Stomach (tissue), 9 donors: Measurements from ENCODE around the gene GNB1L. TPM values are rescaled to one million over a fixed set of nuclear protein-coding genes. Genes with fewer than 3 reads are reported as not detected.

ENCODE experiments used
- DNase-seq, 2 donors: peaks; one replicate each; pipeline versions ENCODE4 v3.0.0 to v3.0.0-alpha.2; 2013 to 2019
- H3K27ac ChIP-seq, 5 donors: fragments of 200-600 bp in 4 of 5; sonication (generic) in 4 of 5; one replicate each; pipeline ENCODE4 v1.5.1; 2013 to 2019; ENCODE audit warnings: mild to moderate bottlenecking in 1 of 5, moderate library complexity in 1 of 5
- H3K27me3 ChIP-seq, 3 donors: fragments of 200-600 bp; sonication (generic); one replicate each; pipeline ENCODE4 v1.5.1; 2017 to 2019; ENCODE audit warnings: mixed run types in 1 of 3
- H3K36me3 ChIP-seq, 4 donors: fragments of 200-600 bp; sonication (generic); 1 replicate in 3 of 4; 2 replicates in 1 of 4; pipeline ENCODE4 v1.5.1; 2016 to 2019
- H3K4me1 ChIP-seq, 4 donors: fragments of 200-600 bp; sonication (generic); one replicate each; pipeline ENCODE4 v1.5.1; 2016 to 2019
- H3K4me3 ChIP-seq, 4 donors: fragments of 200-600 bp; sonication (generic) in 3 of 4; one replicate each; pipeline ENCODE4 v1.5.1; 2016 to 2019; ENCODE audit warnings: mild to moderate bottlenecking in 1 of 4
- H3K9me3 ChIP-seq, 4 donors: fragments of 200-600 bp; sonication (generic); one replicate each; pipeline ENCODE4 v1.5.1; 2016 to 2019
- EP300 ChIP-seq: sonication (generic); formaldehyde crosslinking; IDR thresholded peaks from one replicate; pipeline ENCODE4 v1.6.1; 2017; ENCODE audit warnings: antibody characterized with exemption
- POLR2A ChIP-seq, 4 donors: fragments of 450-650 bp; IDR thresholded peaks; one replicate each; pipeline ENCODE4 v1.6.1; 2016; ENCODE audit warnings: antibody characterized with exemption in 4 of 4, control low read depth in 2 of 4, mild to moderate bottlenecking in 1 of 4, moderate library complexity in 1 of 4
- POLR2AphosphoS5 ChIP-seq, 3 donors: sonication (generic); formaldehyde crosslinking; IDR thresholded peaks; one replicate each; pipeline ENCODE4 v1.6.1; 2016; ENCODE audit warnings: antibody characterized with exemption in 3 of 3
- WGBS, 5 donors: extraction: QIAGEN DNeasy Blood & Tissue Kit in 3 of 5; methylation state at CpG; one replicate each; pipeline versions ENCODE4 v1.1.5 to v1.1.7; 2013 to 2018; 5-methylcytosine and 5-hydroxymethylcytosine counted together
- intact Hi-C: fragments of 100-400 bp; cut with DNase I; formaldehyde crosslinking; loops from one replicate; pipeline ENCODE4 v1.15.1; 2023; ENCODE audit warnings: low total_unique reads
- polyA plus RNA-seq, 3 donors: library from polyadenylated mRNA; stranded (reverse); fragments of 200-250 nt; gene quantifications; one replicate each; pipeline ENCODE4 v1.2.3, GENCODE V29; 2013
- total RNA-seq, 5 donors: library from RNA; depleted of rRNA; stranded (reverse); fragments of >200 nt; gene quantifications; one replicate each; pipeline versions ENCODE4 v1.1.0 to v1.2.3, GENCODE V29; 2014 to 2016
- TF ChIP-seq, protein P1 (sequence below), 7 experiments: fragments of 450-650 bp in 4 of 7; fragments of 200-600 bp in 3 of 7; sonication (generic) in 3 of 7; IDR thresholded peaks; one replicate each; pipeline ENCODE4 v1.5.1; 2016 to 2019; ENCODE audit warnings: antibody characterized with exemption in 7 of 7, control low read depth in 2 of 7, mild to moderate bottlenecking in 1 of 7
- donor health status: healthy with polysubstance abuse.
- donor health status: Bipolar disorder and iron deficiency.
- donor health status: healthy.

The GNB1L gene
- total and polyA plus RNA-seq, 8 donors: 0.29 to 6.8 (median 3.1) TPM; not detected in 1

DNA sequence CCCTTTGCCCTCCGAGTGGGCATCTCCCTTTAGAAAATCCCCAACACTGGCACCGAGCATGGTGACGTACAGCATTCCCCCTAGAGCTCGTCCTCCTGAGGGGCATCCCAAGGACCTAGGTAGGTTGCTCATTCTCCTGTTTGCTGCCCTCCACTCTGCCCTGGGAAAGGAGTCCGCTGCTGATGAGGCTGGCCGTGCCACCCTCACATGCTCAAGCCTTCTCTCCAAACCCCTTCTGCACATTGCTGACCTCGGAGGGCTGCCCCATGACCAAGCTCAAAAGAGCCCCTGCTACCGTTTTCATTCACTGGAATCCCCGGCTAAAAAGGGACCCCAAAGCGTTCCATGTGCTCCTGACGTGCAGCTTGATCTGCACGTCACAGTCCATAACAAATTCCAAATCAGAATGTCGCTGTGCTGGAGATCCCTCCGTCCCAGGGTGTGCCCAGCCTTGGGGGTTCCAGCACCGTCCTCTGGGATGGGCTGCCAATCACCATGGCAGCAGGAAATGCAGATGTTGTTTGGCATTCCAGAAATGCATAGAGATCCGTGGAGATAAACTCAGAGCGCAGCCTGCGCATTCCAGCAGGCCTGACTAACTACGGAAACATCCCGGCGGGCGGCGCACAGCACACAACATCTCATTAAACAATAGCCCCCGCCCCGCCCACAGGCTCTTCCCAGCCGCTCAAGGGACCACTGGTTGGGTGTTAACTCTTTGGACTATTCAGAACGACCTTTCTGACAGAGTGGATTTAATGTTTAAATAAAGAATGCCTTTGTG, 26.3 kb upstream of the GNB1L start:
- H3K4me3 ChIP-seq: no peak overlapping the region
- peak overlapping the region in 1 of 5 donors; percentile 47 for H3K27ac ChIP-seq
- no peaks in the 10 kb centered on the region for H3K9me3 ChIP-seq

DNA sequence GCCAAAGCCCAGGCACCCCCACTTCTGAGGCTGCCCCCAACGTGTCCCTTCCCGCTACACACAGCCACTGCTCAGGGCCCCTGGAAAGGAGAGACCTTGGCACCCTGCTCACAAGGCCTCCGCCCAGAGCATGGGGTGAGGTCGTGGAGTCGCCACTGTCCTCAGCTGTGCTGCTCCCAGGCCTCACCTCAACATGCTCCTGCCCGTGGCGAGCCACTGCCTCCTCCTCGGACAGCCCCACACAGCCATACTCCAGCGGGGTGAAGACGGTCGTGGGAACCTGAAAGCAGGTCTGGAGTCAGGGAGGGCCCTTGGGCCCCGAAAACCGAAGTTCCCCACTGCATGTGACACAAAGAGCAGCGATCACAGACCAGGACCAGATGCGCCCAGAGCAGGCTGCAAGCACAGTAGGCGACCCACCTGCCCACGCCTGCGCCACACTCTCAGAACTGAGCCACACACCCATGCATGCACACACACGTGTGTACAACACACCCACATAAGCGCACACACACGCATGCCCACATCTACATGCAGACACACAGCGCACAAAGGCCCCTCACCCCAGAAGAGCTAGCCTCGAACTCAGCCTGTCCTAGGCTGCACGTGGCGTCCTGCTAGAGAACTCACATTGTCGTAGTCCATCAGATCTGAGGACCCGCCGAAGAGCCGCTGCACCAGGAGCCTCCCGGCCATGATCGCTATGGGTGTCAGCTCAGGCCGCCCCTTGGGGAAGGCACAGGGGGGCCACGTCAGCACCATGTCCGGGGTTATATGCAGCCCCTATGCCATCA, 25.5 kb upstream of the GNB1L start:
- H3K27me3 ChIP-seq: no peaks in the 10 kb centered on the region
- H3K4me1 ChIP-seq: peaks cover 9 to 26% (median 17%) of the 10 kb centered on the region in 4 donors
- peaks cover 0 to 52% (median 46%) of the 10 kb centered on the region in 4 donors for H3K36me3 ChIP-seq
- DNase-seq: peak in 1 of 2 donors; percentile 5
- TF ChIP-seq, protein P1, sequence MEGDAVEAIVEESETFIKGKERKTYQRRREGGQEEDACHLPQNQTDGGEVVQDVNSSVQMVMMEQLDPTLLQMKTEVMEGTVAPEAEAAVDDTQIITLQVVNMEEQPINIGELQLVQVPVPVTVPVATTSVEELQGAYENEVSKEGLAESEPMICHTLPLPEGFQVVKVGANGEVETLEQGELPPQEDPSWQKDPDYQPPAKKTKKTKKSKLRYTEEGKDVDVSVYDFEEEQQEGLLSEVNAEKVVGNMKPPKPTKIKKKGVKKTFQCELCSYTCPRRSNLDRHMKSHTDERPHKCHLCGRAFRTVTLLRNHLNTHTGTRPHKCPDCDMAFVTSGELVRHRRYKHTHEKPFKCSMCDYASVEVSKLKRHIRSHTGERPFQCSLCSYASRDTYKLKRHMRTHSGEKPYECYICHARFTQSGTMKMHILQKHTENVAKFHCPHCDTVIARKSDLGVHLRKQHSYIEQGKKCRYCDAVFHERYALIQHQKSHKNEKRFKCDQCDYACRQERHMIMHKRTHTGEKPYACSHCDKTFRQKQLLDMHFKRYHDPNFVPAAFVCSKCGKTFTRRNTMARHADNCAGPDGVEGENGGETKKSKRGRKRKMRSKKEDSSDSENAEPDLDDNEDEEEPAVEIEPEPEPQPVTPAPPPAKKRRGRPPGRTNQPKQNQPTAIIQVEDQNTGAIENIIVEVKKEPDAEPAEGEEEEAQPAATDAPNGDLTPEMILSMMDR (IDR thresholded peaks at IDR 0.05): no peak
- no peak for TF ChIP-seq EP300
- no peak for TF ChIP-seq POLR2AphosphoS5 (IDR thresholded peaks at IDR 0.05)
- TF ChIP-seq POLR2A (IDR thresholded peaks at IDR 0.05): no peak
- intact Hi-C loops: no loop called here
- 91 to 94% (median 93%) methylated on average over 16 to 34 of the region's 34 CpGs for WGBS, 5 donors
- H3K9me3 ChIP-seq: no peaks in the 10 kb centered on the region
- H3K4me3 ChIP-seq: no peak overlapping the region
- H3K27ac ChIP-seq: no peak overlapping the region

More for the DNA sequence above, 26.3 kb upstream of the GNB1L start:
- DNase-seq: peak in 1 of 2 donors; percentile 87
- H3K36me3 ChIP-seq: peaks cover 0 to 45% (median 38%) of the 10 kb centered on the region in 4 donors
- 56 to 68% (median 58%) methylated on average over 22 to 27 of the region's 27 CpGs for WGBS, 5 donors
- TF ChIP-seq POLR2A (IDR thresholded peaks at IDR 0.05): no peak
- TF ChIP-seq, protein P1 (IDR thresholded peaks at IDR 0.05): no peak
- TF ChIP-seq EP300: no peak
- peak in 1 of 3 donors; percentile 37 for TF ChIP-seq POLR2AphosphoS5 (IDR thresholded peaks at IDR 0.05)
- intact Hi-C loops: no loop called here
- H3K27me3 ChIP-seq: no peaks in the 10 kb centered on the region
- H3K4me1 ChIP-seq: peaks cover 8 to 25% (median 17%) of the 10 kb centered on the region in 4 donors

DNA sequence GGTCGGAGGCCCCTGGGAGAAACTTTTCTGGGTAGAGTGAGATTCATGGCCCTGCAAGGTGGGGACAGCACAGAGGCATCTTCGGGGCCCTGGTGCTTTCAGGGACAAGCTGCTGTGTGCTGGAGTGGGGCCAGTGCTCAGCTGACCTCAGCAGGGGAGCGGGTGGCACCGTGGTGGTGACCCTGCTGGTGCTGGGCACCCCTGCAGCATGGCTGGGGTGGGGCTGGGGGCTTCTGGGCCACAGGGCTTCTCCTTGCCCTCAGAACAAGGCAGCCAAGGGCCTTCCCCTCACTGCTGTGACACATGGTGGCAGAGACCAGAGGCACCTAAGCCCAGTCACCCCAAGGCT, 24.9 kb upstream of the GNB1L start:
- Histone ChIP-seq H3K4me3 (no peak overlapping the region), H3K9me3 (no peaks in the 10 kb centered on the region), H3K27me3 (no peaks in the 10 kb centered on the region), H3K36me3 (peaks cover 0 to 56% (median 49%) of the 10 kb centered on the region in 4 donors), H3K4me1 (peaks cover 12 to 32% (median 21%) of the 10 kb centered on the region in 4 donors), H3K27ac (no peak overlapping the region)
- no peak for TF ChIP-seq POLR2A (IDR thresholded peaks at IDR 0.05)
- TF ChIP-seq POLR2AphosphoS5 (IDR thresholded peaks at IDR 0.05): no peak
- no peak for TF ChIP-seq EP300
- TF ChIP-seq, protein P1 (IDR thresholded peaks at IDR 0.05): no peak
- peak in 1 of 2 donors; percentile 4 for DNase-seq
- intact Hi-C loops: no loop called here
- WGBS, 5 donors: 73 to 81% (median 77%) methylated on average over 2 to 4 of the region's 4 CpGs

DNA sequence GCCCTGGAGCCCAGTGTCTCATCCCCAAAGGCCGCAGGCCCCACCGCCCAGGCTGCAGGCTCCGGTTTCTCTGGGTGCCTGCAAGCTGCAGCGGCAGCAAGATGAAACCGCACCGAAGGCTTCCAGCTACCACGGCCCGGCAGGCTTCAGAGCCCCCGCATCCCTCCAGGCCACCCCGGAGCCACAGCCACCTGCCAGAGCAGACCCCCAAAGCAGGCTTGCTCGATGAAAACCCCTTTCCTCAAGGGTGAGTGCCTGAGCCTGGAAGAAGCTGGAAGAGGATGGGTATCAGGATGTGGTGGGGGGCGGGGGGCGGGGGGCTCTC, 24.5 kb upstream of the GNB1L start:
- intact Hi-C loops: no loop called here
- TF ChIP-seq EP300 (no peak), POLR2AphosphoS5 (IDR thresholded peaks at IDR 0.05) (no peak), POLR2A (IDR thresholded peaks at IDR 0.05) (no peak)
- TF ChIP-seq, protein P1 (IDR thresholded peaks at IDR 0.05): no peak
- Histone ChIP-seq H3K4me1 (peaks cover 12 to 36% (median 25%) of the 10 kb centered on the region in 4 donors), H3K4me3 (no peak overlapping the region), H3K27ac (no peak overlapping the region), H3K27me3 (no peaks in the 10 kb centered on the region), H3K36me3 (peaks cover 0 to 57% (median 50%) of the 10 kb centered on the region in 4 donors), H3K9me3 (no peaks in the 10 kb centered on the region)
- WGBS, 5 donors: 87 to 96% (median 93%) methylated on average over 5 to 13 of the region's 13 CpGs
- DNase-seq: no peak
